H9 (cell line): Measurements from ENCODE around the gene BEGAIN. TPM values are rescaled to one million over a fixed set of nuclear protein-coding genes. Genes with fewer than 3 reads are reported as not detected.

Experiments
- DNase-seq: peaks from one replicate; pipeline ENCODE4 v3.0.0-alpha.2; 2017
- H2AFZ ChIP-seq: one replicate; pipeline ENCODE4 v1.6.1; 2013; ENCODE audit warnings: mild to moderate bottlenecking, low read length, control low read depth, moderate library complexity
- H2AK5ac ChIP-seq: 2 replicates; pipeline ENCODE4 v1.6.1; 2013; ENCODE audit warnings: low read length, control low read depth, mixed read lengths; ENCODE audit not compliant: insufficient read length
- H2BK120ac ChIP-seq: one replicate; pipeline ENCODE4 v1.6.1; 2013; ENCODE audit warnings: low read depth, mild to moderate bottlenecking, low read length, control low read depth, inconsistent platforms; ENCODE audit not compliant: poor library complexity, severe bottlenecking
- H2BK12ac ChIP-seq: 2 replicates; pipeline ENCODE4 v1.6.1; 2013; ENCODE audit warnings: low read length, control low read depth, mixed read lengths, low read depth; ENCODE audit not compliant: insufficient read length
- H2BK15ac ChIP-seq: 2 replicates; pipeline ENCODE4 v1.6.1; 2013; ENCODE audit warnings: low read depth, low read length, control low read depth
- H2BK20ac ChIP-seq: one replicate; pipeline ENCODE4 v1.6.1; 2013; ENCODE audit warnings: low read depth, mild to moderate bottlenecking, low read length, control low read depth, inconsistent platforms; ENCODE audit not compliant: poor library complexity, severe bottlenecking
- H2BK5ac ChIP-seq: 2 replicates; pipeline ENCODE4 v1.6.1; 2013; ENCODE audit warnings: low read length, control low read depth, mixed read lengths; ENCODE audit not compliant: insufficient read length
- H3K14ac ChIP-seq: 2 replicates; pipeline ENCODE4 v1.6.1; 2013; ENCODE audit warnings: low read length, control low read depth; ENCODE audit not compliant: insufficient read depth
- H3K18ac ChIP-seq: 2 replicates; pipeline ENCODE4 v1.6.1; 2013; ENCODE audit warnings: low read depth, mild to moderate bottlenecking, mixed read lengths, low read length, control low read depth; ENCODE audit not compliant: insufficient read length
- H3K23ac ChIP-seq: 2 replicates; pipeline ENCODE4 v1.6.1; 2013; ENCODE audit warnings: low read length, control low read depth, mixed read lengths, low read depth; ENCODE audit not compliant: insufficient read length
- H3K23me2 ChIP-seq: 2 replicates; pipeline ENCODE4 v1.6.1; 2013; ENCODE audit warnings: low read depth, mild to moderate bottlenecking, mixed read lengths, low read length, control low read depth; ENCODE audit not compliant: insufficient read length, poor library complexity, severe bottlenecking
- H3K27ac ChIP-seq: 2 replicates; pipeline ENCODE4 v1.5.1; 2013; ENCODE audit warnings: low read length, control low read depth, mixed read lengths, low read depth; ENCODE audit not compliant: insufficient read length
- H3K27me3 ChIP-seq: 2 replicates; pipeline ENCODE4 v1.6.1; 2013; ENCODE audit warnings: low read length, control low read depth, inconsistent platforms; ENCODE audit not compliant: insufficient read depth
- H3K4ac ChIP-seq: 2 replicates; pipeline ENCODE4 v1.6.1; 2013; ENCODE audit warnings: low read depth, mild to moderate bottlenecking, control low read depth, inconsistent platforms, low read length, moderate library complexity
- H3K4me1 ChIP-seq: 2 replicates; pipeline ENCODE4 v1.6.1; 2013; ENCODE audit warnings: low read length, control low read depth, inconsistent platforms; ENCODE audit not compliant: insufficient read depth
- H3K4me2 ChIP-seq: 2 replicates; pipeline ENCODE4 v1.6.1; 2013; ENCODE audit warnings: low read length, control low read depth, mixed read lengths; ENCODE audit not compliant: insufficient read length, insufficient read depth
- H3K56ac ChIP-seq: 2 replicates; pipeline ENCODE4 v1.6.1; 2013; ENCODE audit warnings: low read depth, mild to moderate bottlenecking, mixed read lengths, low read length, control low read depth; ENCODE audit not compliant: insufficient read length
- H3K79me1 ChIP-seq: 2 replicates; pipeline ENCODE4 v1.6.1; 2013; ENCODE audit warnings: low read depth, mild to moderate bottlenecking, moderate library complexity, low read length, control low read depth, inconsistent platforms; ENCODE audit not compliant: insufficient read depth, poor library complexity, severe bottlenecking
- H3K79me2 ChIP-seq: 2 replicates; pipeline ENCODE4 v1.6.1; 2013; ENCODE audit warnings: low read length, control low read depth, inconsistent platforms; ENCODE audit not compliant: insufficient read depth
- H3K9ac ChIP-seq: 2 replicates; pipeline ENCODE4 v1.6.1; 2013; ENCODE audit warnings: low read length, control low read depth, mixed read lengths; ENCODE audit not compliant: insufficient read length; ENCODE audit errors: extremely low read depth
- H3K9me3 ChIP-seq: one replicate; pipeline ENCODE4 v1.6.1; 2013; ENCODE audit warnings: low read depth, low read length, inconsistent platforms; ENCODE audit not compliant: control insufficient read depth
- H3T11ph ChIP-seq: one replicate; pipeline ENCODE4 v1.6.1; 2013; ENCODE audit warnings: mild to moderate bottlenecking, low read length, control low read depth, inconsistent platforms
- H4K20me1 ChIP-seq: one replicate; pipeline ENCODE4 v1.6.1; 2013; ENCODE audit not compliant: control insufficient read depth, insufficient read length, insufficient read depth
- H4K5ac ChIP-seq: 2 replicates; pipeline ENCODE4 v1.6.1; 2013; ENCODE audit warnings: low read depth, mild to moderate bottlenecking, mixed read lengths, low read length, control low read depth; ENCODE audit not compliant: insufficient read length
- H4K8ac ChIP-seq: replicated peaks from 2 replicates; pipeline ENCODE4 v1.6.1; 2013; ENCODE audit warnings: low read length, control low read depth, mixed read lengths, low read depth; ENCODE audit not compliant: insufficient read length
- H4K91ac ChIP-seq: 2 replicates; pipeline ENCODE4 v1.6.1; 2013; ENCODE audit warnings: low read depth, mild to moderate bottlenecking, moderate library complexity, mixed read lengths, low read length, control low read depth; ENCODE audit not compliant: insufficient read length
- H3K27ac Mint-ChIP-seq, 3 experiments: 2 replicates in 2 of 3; 3 replicates in 1 of 3; pipeline ENCODE4 v1.8.0; 2020 to 2021; ENCODE audit warnings: mixed read lengths in 3 of 3, mild to moderate bottlenecking in 1 of 3, moderate library complexity in 1 of 3
- H3K27me3 Mint-ChIP-seq: 2 replicates; pipeline ENCODE4 v1.8.0; 2021; ENCODE audit warnings: low read depth, mild to moderate bottlenecking, moderate library complexity, mixed read lengths
- H3K36me3 Mint-ChIP-seq, 3 experiments: 2 replicates in 2 of 3; 3 replicates in 1 of 3; pipeline ENCODE4 v1.8.0; 2020 to 2021; ENCODE audit warnings: low read depth in 3 of 3, mixed read lengths in 3 of 3; ENCODE audit not compliant: insufficient read depth in 1 of 3
- H3K4me1 Mint-ChIP-seq, 2 experiments: 2 replicates each; pipeline ENCODE4 v1.8.0; 2020; ENCODE audit warnings: mixed read lengths in 2 of 2
- H3K4me3 Mint-ChIP-seq, 2 experiments: 2 replicates in 1 of 2; 3 replicates in 1 of 2; pipeline ENCODE4 v1.8.0; 2020 to 2021; ENCODE audit warnings: mild to moderate bottlenecking in 2 of 2, mixed read lengths in 2 of 2, moderate library complexity in 1 of 2
- H3K9me3 Mint-ChIP-seq, 2 experiments: 2 replicates in 1 of 2; 3 replicates in 1 of 2; pipeline ENCODE4 v1.8.0; 2020; ENCODE audit warnings: mild to moderate bottlenecking in 2 of 2, mixed read lengths in 2 of 2, moderate library complexity in 1 of 2
- CTCF ChIP-seq: fragments of 200-600 bp; sonication (generic); conservative IDR thresholded peaks from 3 replicates; pipeline ENCODE4 v1.8.0; 2021; ENCODE audit warnings: antibody characterized with exemption, mild to moderate bottlenecking
- WGBS: extraction: QIAGEN DNeasy Blood & Tissue Kit; methylation state at CpG from one replicate; pipeline ENCODE4 v1.1.7; 2013; ENCODE audit warnings: missing lambda C conversion rate, low lambda C conversion rate, mixed read lengths; ENCODE audit not compliant: insufficient read length; ENCODE audit errors: extremely low coverage; 5-methylcytosine and 5-hydroxymethylcytosine counted together
- total RNA-seq: library from RNA; stranded (reverse); gene quantifications from 2 replicates; pipeline ENCODE4 v1.2.1, GENCODE V29; 2021

BEGAIN gene
- total RNA-seq, 1 experiment from 2014 or later, result 2.6 TPM

DNA sequence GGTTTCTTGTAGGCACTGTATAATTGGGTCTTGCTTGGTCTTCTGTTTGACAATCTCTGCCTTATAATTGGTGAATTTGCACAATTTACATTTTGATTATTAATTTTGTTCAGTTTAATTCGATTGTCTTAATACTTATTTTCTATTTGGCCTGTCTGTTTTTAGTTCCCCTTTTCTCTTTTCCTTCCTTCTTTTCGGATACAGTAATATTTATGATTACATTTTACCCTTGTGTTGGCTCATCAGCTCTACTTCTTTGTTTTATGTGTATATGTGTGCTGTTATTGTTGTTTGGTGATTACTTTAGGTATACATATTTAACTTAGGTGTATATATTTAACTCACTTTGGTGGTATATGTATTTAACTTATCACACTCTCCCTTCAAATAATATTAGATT, 12.8 kb upstream of the BEGAIN start:
- H3K14ac ChIP-seq, result no peak overlapping the region
- H3T11ph ChIP-seq, result no peak overlapping the region
- Mint-ChIP-seq H3K27ac (no peak overlapping the region), H3K27me3 (peaks cover 55% of the 10 kb centered on the region), H3K4me1 (peaks cover 0 to 6% of the 10 kb centered on the region in 2 experiments; a peak in 2 of 4 replicates), H3K36me3 (peaks cover 0 to 4% (median 0%) of the 10 kb centered on the region in 3 experiments; a peak in 2 of 7 replicates), H3K9me3 (peaks cover 3 to 5% of the 10 kb centered on the region in 2 experiments; a peak in 3 of 5 replicates), H3K4me3 (no peak overlapping the region)
- TF ChIP-seq CTCF, result no peak
- H3K4me1 ChIP-seq, result no peaks in the 10 kb centered on the region
- H3K79me2 ChIP-seq, result no peaks in the 10 kb centered on the region
- no peak overlapping the region for H4K8ac ChIP-seq
- no peak overlapping the region for H3K56ac ChIP-seq
- H3K23me2 ChIP-seq, result no peaks in the 10 kb centered on the region
- DNase-seq, result no peak
- no peaks in the 10 kb centered on the region for H3K9me3 ChIP-seq
- no peak overlapping the region for H2AFZ ChIP-seq
- H4K20me1 ChIP-seq, result no peaks in the 10 kb centered on the region
- H4K91ac ChIP-seq, result no peak overlapping the region
- no peak overlapping the region for H3K23ac ChIP-seq
- no peak overlapping the region for H2BK15ac ChIP-seq
- H3K4ac ChIP-seq, result no peak overlapping the region
- no peak overlapping the region for H3K27ac ChIP-seq
- H3K27me3 ChIP-seq, result no peaks in the 10 kb centered on the region
- no peak overlapping the region for H3K9ac ChIP-seq
- no peak overlapping the region for H2BK120ac ChIP-seq
- no peak overlapping the region for H3K18ac ChIP-seq
- no peak overlapping the region for H2BK5ac ChIP-seq
- no CpG with 5 or more reads among the region's 2 CpGs for WGBS
- no peak overlapping the region for H2BK12ac ChIP-seq
- H3K4me2 ChIP-seq, result no peak overlapping the region
- H2AK5ac ChIP-seq, result no peak overlapping the region
- no peaks in the 10 kb centered on the region for H3K79me1 ChIP-seq
- H2BK20ac ChIP-seq, result no peak overlapping the region
- no peak overlapping the region for H4K5ac ChIP-seq
